Hepatocyte (in vitro differentiated cells): ENCODE data around the gene SMC5.
"Not testable (repeated sequence)": the region's sequence is repeated elsewhere in the genome, so short reads cannot be mapped to it uniquely, and the experiment has no call there.

Source experiments
- CTCF ChIP-seq: fragments of 200-600 bp; sonication (generic); IDR thresholded peaks from 2 replicates; pipeline ENCODE4 v1.5.1; 2016; ENCODE audit warnings: antibody characterized with exemption, mild to moderate bottlenecking; ENCODE audit not compliant: poor library complexity
- EZH2phosphoT487 ChIP-seq: fragments of 200-600 bp; sonication (generic); IDR thresholded peaks from one replicate; pipeline ENCODE4 v1.6.1; 2018; ENCODE audit warnings: antibody characterized with exemption, mild to moderate bottlenecking, low read depth, moderate library complexity; ENCODE audit not compliant: unreplicated experiment, severe bottlenecking

GRCh38 chr9:70401241-70401640 lies 142.5 kb downstream of the SMC5 start:
- TF ChIP-seq EZH2phosphoT487, CTCF: not testable (repeated sequence)
